GM21825 (cell line): ENCODE data around the gene ERGIC1.
A peak's percentile ranks its signal among the peaks of the same experiment; 100 is the strongest.

Experiments
- ATAC-seq: cut with Tn5 transposase; IDR thresholded peaks from one replicate; pipeline ENCODE4 v1.9.1; 2021; ENCODE audit warnings: mild to moderate bottlenecking, moderate library complexity; ENCODE audit not compliant: unreplicated experiment

ERGIC1 gene

GRCh38 chr5:172898843-172899369 is 64.9 kb downstream of the ERGIC1 start:
- no peak for ATAC-seq

DNA sequence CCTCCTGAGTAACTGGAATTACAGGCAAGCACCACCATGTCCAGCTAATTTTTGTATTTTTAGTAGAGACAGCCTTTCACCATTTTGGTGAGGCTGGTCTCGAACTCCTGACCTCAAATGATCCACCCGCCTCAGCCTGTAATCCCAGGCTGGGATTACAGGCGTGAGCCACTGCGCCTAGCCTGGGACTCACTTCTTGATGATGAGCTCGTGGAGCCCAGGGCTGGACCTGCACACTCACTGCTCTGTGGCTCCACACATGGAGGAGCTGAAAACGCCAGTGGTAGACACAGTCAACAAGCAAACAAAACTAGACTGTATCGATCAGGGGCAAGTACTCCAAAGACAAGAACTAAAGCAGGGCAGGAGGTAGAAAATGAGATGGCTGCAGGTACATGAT is 65.4 kb downstream of the ERGIC1 start:
- no peak for ATAC-seq

DNA sequence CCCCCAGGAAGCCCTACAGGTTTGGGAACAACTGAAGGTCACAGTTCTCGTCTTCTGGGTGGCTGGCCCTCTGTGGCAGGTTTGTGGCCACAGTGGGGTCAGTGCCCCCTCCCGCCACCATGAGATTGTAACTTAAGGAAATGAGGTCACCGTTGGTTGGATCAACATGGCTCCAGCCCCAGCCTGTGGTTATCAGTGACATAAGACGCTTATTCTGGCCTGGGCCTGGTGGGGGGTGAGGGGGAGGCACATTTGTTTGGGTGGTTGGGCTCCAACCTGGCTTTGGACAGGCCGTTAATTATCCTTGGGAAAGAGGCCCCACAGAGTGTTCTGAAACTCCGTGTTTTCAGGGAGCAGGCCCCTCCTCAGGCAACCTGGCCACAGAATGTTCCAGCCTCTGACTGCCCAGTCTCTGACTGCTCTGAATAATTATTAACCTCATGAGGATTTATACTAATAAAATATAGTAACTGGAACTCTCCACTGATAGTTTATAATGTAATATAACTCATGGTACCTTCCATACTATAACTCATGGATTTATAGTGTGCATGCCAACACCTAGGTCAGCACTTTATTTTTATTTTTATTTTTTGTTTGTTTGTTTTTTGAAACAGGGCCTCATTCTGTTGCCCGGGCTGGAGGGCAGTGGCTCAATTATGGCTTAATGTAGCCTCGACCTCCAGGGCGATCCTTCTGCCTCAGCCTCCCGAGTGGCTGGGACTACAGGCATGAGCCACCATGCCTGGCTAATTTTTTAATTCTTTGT is 67.1 kb downstream of the ERGIC1 start:
- no peak for ATAC-seq

DNA sequence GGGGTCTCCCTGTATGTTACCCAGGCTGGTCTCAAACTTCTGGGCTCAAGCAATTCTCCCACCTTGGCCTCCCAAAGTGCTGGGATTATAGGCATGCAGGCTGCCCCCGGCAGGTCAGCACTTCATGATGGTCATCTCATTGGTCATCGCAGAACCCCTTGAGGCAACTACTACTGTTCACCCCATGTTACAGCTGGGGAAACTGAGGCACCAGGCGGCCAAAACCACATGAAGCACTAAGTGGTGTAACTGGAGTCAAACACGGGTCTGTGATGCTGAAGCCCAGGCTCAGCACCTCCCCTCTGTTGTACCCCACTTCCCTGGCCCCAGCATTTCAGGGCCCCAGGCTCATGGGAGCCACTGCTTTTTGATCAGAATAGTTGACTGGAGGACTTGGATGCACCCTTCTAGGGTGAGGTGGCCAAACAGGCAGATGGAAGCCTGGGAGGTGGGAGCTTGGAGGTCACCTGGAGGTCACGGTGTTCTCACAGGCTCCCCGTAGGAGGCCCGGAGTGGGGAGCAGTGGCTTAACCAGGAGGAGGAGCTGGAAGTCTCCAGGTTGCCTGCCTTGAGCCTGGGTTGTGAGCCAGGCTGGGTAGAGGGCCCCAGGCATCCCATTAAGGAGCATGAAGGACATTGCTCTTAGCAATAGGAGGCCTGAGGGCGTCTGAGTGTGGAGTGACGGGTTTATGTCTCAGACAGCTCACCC is 67.9 kb downstream of the ERGIC1 start:
- ATAC-seq: no peak

- ATAC-seq: no peak
Measured at GRCh38 chr5:172902497-172903472, 68.7 kb downstream of the ERGIC1 start.

DNA sequence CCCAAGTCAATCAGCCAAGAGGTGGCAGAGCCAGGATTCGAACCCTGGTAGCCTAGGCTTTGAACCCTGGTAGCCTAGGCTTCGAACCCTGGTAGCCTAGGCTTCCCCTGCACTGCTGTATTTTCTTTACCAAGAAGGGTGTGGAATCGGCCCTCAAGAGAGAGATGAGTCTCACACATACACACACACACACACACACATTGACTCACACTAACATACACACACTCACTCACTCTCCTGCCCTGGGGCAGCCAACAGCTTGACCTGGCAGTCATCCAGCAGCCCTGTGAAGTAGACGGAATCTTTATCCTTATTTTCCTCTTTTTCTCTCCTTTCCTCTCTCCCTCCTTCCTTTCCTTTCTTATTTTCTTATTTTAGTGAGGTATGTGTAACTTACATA is 69.7 kb downstream of the ERGIC1 start:
- ATAC-seq: no peak

GRCh38 chr5:172904312-172904642 is 70.2 kb downstream of the ERGIC1 start:
- no peak for ATAC-seq

GRCh38 chr5:172904643-172905345 is 70.7 kb downstream of the ERGIC1 start:
- no peak for ATAC-seq

DNA sequence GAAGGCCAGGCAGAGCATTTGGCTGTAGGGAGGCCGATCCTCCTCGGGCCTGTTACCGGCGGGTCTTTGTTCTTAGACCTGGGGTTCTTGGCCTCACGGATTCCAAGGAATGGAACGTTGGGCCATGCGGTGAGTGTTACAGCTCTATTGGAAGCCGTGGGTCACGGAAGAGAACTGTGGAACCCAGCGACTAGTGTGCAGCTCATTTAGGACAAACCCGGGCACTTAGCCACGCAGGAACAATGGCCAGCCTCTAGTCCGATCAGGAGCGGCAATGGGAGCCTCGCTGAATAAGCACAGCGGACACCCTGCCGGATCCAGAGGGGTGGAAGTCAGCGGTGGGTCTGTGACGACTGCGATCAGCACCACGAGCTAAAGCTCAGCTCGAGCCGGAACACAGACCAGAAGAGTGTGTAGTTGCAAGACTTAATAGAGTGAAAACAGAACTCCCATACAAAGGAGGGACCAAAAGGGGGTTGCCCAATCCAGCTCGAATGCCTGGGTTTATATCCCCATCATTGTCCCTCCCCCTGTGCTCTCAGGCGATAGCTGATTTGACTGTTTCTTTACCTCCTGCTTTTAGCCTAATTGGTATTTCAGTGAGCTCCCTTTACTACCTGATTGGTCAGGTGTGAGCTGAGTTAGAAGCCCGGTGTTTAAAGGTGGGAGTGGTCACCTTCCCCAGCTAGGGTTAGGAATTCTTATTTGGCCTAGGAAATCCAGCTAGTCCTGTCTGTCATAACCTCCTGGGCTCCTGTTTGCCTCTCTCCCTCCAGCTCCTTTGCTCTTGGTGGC is 71.5 kb downstream of the ERGIC1 start:
- no peak for ATAC-seq

GRCh38 chr5:172906436-172906835 is 72.4 kb downstream of the ERGIC1 start:
- ATAC-seq: peak; percentile 55

- no peak for ATAC-seq
Measured at GRCh38 chr5:172906888-172907287, 72.8 kb downstream of the ERGIC1 start.

DNA sequence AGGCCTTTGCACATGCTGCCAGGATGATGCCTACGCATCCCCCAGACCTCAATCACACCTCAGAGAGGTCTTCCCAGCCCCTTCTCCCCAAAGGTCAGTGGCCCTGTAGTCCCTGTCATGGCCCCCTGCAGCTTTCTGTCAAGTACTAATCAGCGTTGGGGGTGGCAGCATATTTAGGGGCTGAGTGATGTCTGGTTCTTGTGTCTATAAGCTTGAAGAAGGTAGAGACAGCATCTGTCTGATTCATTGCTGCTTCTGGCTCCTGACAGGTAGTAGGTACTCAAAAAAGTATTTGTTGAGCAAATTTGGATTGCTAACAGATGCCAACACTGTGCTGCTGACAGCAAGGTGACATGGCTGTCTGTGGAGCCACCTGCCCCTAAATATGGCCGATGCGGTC is 73.6 kb downstream of the ERGIC1 start:
- ATAC-seq: no peak

DNA sequence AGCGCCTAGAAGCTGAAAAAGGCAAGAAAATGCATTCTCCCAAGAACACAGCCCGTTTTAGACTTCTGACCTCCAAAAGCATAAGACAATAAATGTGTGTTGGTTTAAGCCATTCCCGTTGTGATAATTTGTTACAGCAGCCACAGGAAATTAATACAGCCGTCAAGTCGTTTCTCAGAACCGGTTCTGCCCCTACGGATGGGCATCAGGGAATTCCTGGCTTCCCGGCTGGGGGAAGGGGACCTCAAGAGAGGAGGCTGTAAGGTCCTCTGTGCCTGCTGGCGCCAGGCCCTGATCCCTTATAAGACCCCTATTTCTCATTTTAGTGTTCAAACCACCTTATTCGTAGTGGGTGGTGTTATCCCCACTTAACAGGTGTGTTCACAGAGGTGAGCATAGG is 74.6 kb downstream of the ERGIC1 start:
- ATAC-seq: no peak

DNA sequence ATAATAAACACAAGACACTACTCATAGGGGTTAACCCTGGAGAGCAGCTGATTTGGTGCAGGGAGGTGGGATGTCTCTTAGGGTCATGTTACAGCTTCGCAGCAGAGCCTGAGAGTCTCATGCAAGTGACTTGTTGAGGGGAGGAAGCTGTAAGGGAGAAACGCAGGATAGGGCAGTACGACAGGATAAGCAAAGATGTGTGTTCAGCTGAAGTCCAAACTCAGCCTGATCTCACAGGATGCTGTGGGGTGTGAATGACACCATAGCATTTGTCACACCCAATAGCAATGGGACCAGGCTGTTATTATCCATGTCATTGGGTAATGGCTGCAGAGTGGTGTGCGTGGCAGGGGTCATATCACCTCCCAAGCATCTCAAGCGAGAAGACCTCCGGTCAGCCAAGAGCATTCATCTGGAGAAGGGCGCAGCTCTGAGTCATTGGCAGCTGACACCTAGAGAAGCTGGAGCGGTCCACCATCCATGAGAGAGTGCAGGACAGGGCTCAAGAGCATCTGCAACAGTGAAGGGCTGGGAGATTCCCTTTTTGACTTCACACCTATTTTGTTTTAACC is 76.0 kb downstream of the ERGIC1 start:
- no peak for ATAC-seq

GRCh38 chr5:172910828-172911627 is 77.0 kb downstream of the ERGIC1 start:
- ATAC-seq: peak; percentile 49

GRCh38 chr5:172911628-172911880 is 77.5 kb downstream of the ERGIC1 start:
- no peak for ATAC-seq

DNA sequence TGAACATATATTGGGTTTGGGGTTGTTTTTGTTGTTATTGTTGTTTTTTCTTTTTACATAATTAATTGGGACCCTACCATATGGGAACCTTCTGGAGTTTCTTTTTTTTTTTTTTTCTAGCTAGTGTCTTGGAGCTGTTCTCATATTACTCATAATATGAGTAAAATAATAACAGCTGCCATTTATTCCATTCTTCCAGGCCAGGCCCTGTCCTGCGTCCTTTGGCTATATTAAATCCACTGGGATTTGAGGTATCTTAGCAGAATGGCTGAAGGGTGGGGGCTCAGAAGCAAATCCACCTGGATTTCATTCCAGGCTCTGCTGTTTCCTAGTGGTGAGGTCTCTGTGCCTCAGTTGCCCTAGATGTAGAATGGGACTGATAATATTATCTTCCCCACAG is 77.9 kb downstream of the ERGIC1 start:
- no peak for ATAC-seq

DNA sequence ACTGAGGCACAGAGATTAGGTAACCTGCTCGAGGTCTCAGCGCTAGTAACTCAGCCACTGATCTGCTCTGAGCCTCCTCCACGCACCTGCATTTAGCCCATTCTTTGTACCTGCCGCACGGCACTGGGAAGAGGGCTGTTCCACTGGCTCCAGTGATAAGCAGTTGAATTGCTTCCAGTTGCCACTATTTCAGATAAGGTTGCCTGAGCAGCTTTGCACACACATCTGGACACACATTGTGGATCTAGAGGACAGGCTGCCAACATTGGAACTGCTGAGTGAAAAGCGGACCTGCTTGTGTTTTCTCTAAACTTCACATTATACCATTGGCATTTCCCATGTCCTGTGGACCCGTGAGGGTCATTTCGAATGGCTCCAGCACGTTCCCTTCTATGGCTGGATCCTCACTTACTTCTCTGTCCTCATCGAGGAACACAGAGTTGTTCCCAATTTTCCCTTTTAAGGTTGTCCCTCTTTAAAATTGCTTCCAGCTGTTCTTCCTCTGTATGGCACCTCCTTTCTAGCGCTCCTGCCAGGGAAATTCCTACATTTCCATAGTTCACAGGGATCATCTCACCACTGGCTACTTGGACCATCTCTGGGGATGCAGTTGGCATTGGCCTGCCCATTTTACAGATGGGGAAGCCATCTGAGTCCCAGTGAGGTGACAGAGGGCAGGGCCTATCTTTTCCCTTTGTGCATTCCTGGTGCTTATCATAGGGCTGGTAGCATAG is 79.2 kb downstream of the ERGIC1 start:
- no peak for ATAC-seq
